Hematopoietic multipotent progenitor cell treated with erythropoietin and hydrocortisone succinate and interleukin-3 and kit ligand, for 6 days (in vitro differentiated cells): ENCODE measurements around the gene SPINK4.

Experiments
- DNase-seq: peaks from one replicate; pipeline ENCODE4 v3.0.0-alpha.2; 2015

Gene SPINK4

GRCh38 chr9:33263131-33264002, 23.4 kb downstream of the SPINK4 start:
- peak; percentile 54 for DNase-seq

- DNase-seq: peak; percentile 71
These were observed 24.1 kb downstream of the SPINK4 start for GRCh38 chr9:33264003-33264472.

- peak; percentile 100 for DNase-seq
These were observed 24.7 kb downstream of the SPINK4 start, which contains the start of the genes BAG1 and CHMP5 for GRCh38 chr9:33264473-33265177. Gene BAG1 (minus strand): TSS chr9:33264708. Gene CHMP5 (plus strand): TSS chr9:33265049. CDS start chr9:33265079, 30 bp downstream.

GRCh38 chr9:33265211-33265865, 25.4 kb downstream of the SPINK4 start:
- DNase-seq: no peak

- no peak for DNase-seq
These were observed 27.3 kb downstream of the SPINK4 start for GRCh38 chr9:33267151-33267767.

- DNase-seq: no peak
These were observed 30.2 kb downstream of the SPINK4 start for GRCh38 chr9:33270146-33270545.

- DNase-seq: no peak
These were observed 32.1 kb downstream of the SPINK4 start for GRCh38 chr9:33272061-33272460.

- no peak for DNase-seq
These were observed 33.5 kb downstream of the SPINK4 start for GRCh38 chr9:33273266-33273971.

- no peak for DNase-seq
These were observed 34.0 kb downstream of the SPINK4 start for GRCh38 chr9:33273972-33274328.

GRCh38 chr9:33277484-33277883, 37.5 kb downstream of the SPINK4 start:
- DNase-seq: no peak

- no peak for DNase-seq
These were observed 45.5 kb downstream of the SPINK4 start for GRCh38 chr9:33285502-33285901.

- DNase-seq: peak; percentile 93
These were observed 47.1 kb downstream of the SPINK4 start for GRCh38 chr9:33287087-33287490.

GRCh38 chr9:33288235-33288634, 48.3 kb downstream of the SPINK4 start:
- no peak for DNase-seq

GRCh38 chr9:33288828-33289483, 49.0 kb downstream of the SPINK4 start:
- DNase-seq: no peak

- DNase-seq: peak; percentile 40
These were observed 49.5 kb downstream of the SPINK4 start for GRCh38 chr9:33289496-33289895.

GRCh38 chr9:33289936-33290246, 49.9 kb downstream of the SPINK4 start:
- DNase-seq: no peak

- DNase-seq: peak; percentile 99
These were observed 50.5 kb downstream of the SPINK4 start, which contains the start of gene NFX1 for GRCh38 chr9:33290247-33291030. Gene NFX1 (plus strand): TSS chr9:33290516. CDS start chr9:33290573, 57 bp downstream.

GRCh38 chr9:33291031-33291397, 51.0 kb downstream of the SPINK4 start:
- DNase-seq: no peak

- DNase-seq: no peak
These were observed 51.9 kb downstream of the SPINK4 start for GRCh38 chr9:33291901-33292300.

GRCh38 chr9:33293782-33294181, 53.8 kb downstream of the SPINK4 start:
- no peak for DNase-seq
